ENCODE results near the gene TMEM269. TPM values are rescaled to one million over a fixed set of nuclear protein-coding genes. Genes with fewer than 3 reads are reported as not detected.

The TMEM269 gene
- total and polyA plus RNA-seq, 9 of the 15 experiments (the other 6 are each of a cell fraction or from before 2014, with no cell fraction given): 0.09 to 0.49 (median 0.21) TPM

- TF ChIP-seq, protein P1, sequence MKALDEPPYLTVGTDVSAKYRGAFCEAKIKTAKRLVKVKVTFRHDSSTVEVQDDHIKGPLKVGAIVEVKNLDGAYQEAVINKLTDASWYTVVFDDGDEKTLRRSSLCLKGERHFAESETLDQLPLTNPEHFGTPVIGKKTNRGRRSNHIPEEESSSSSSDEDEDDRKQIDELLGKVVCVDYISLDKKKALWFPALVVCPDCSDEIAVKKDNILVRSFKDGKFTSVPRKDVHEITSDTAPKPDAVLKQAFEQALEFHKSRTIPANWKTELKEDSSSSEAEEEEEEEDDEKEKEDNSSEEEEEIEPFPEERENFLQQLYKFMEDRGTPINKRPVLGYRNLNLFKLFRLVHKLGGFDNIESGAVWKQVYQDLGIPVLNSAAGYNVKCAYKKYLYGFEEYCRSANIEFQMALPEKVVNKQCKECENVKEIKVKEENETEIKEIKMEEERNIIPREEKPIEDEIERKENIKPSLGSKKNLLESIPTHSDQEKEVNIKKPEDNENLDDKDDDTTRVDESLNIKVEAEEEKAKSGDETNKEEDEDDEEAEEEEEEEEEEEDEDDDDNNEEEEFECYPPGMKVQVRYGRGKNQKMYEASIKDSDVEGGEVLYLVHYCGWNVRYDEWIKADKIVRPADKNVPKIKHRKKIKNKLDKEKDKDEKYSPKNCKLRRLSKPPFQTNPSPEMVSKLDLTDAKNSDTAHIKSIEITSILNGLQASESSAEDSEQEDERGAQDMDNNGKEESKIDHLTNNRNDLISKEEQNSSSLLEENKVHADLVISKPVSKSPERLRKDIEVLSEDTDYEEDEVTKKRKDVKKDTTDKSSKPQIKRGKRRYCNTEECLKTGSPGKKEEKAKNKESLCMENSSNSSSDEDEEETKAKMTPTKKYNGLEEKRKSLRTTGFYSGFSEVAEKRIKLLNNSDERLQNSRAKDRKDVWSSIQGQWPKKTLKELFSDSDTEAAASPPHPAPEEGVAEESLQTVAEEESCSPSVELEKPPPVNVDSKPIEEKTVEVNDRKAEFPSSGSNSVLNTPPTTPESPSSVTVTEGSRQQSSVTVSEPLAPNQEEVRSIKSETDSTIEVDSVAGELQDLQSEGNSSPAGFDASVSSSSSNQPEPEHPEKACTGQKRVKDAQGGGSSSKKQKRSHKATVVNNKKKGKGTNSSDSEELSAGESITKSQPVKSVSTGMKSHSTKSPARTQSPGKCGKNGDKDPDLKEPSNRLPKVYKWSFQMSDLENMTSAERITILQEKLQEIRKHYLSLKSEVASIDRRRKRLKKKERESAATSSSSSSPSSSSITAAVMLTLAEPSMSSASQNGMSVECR (CRISPR knock-in tag; IDR thresholded peaks at IDR 0.05): peak; percentile 87; the same call in 1 of the 2 replicates
- TF ChIP-seq NCOA1 (IDR thresholded peaks at IDR 0.05; ENCODE audit: low read depth) (peak; percentile 54; the same call in 1 of the 2 replicates), KAT7 (CRISPR knock-in tag; IDR thresholded peaks at IDR 0.05; ENCODE audit: borderline replicate concordance) (0 out of 2 replicates have a peak, but pooled peaks have one; percentile 46), CXXC5 (CRISPR knock-in tag; IDR thresholded peaks at IDR 0.05) (peak; percentile 90), TAF9B (IDR thresholded peaks at IDR 0.05; ENCODE audit: partially characterized antibody) (peak; percentile 60), POLR2B (IDR thresholded peaks at IDR 0.05; ENCODE audit: low read depth, partially characterized antibody) (peak; percentile 84), JUN (IDR thresholded peaks at IDR 0.05; ENCODE audit: borderline replicate concordance, low read depth, low read length) (no peak), JUN (CRISPR knock-in tag; IDR thresholded peaks at IDR 0.05; ENCODE audit: borderline replicate concordance) (peak; percentile 59; the same call in 1 of the 2 replicates), STAT5B (CRISPR knock-in tag; IDR thresholded peaks at IDR 0.05) (no peak), SMARCC2 (IDR thresholded peaks at IDR 0.05; ENCODE audit: low read depth) (no peak), MBD2 (IDR thresholded peaks at IDR 0.05; ENCODE audit: borderline replicate concordance, low read depth) (peak; percentile 100), TAF1 (IDR thresholded peaks at IDR 0.05; ENCODE audit: control insufficient read depth, extremely low read depth, insufficient read depth, low read length, severe bottlenecking) (peak; percentile 76), RFX5 (IDR thresholded peaks at IDR 0.05; ENCODE audit: low read depth, low read length) (0 out of 2 replicates have a peak, but pooled peaks have one; percentile 35), ASH1L (IDR thresholded peaks at IDR 0.05; ENCODE audit: borderline replicate concordance, low read depth, partially characterized antibody) (peak; percentile 99), NR2C2 (CRISPR knock-in tag; IDR thresholded peaks at IDR 0.05) (peak; percentile 84), NR2C2 (tag; IDR thresholded peaks at IDR 0.05) (peak; percentile 93), YY1 (IDR thresholded peaks at IDR 0.05; ENCODE audit: borderline replicate concordance in 1 of 3, control insufficient read depth in 1 of 3, extremely low read depth in 1 of 3, insufficient read depth in 3 of 3, insufficient read length in 1 of 3, insufficient replicate concordance in 2 of 3, low read depth in 1 of 3, low read length in 2 of 3) (peak; percentile 19 to 80 (median 28)), L3MBTL2 (IDR thresholded peaks at IDR 0.05) (peak; percentile 90), NBN (IDR thresholded peaks at IDR 0.05; ENCODE audit: low read depth) (0 out of 2 replicates have a peak, but pooled peaks have one; percentile 62), ZNF263 (CRISPR knock-in tag; IDR thresholded peaks at IDR 0.05; ENCODE audit: borderline replicate concordance) (peak; percentile 69; the same call in 1 of the 2 replicates), EWSR1 (IDR thresholded peaks at IDR 0.05; ENCODE audit: borderline replicate concordance, low read depth, partially characterized antibody) (no peak), CREM (IDR thresholded peaks at IDR 0.05; ENCODE audit: low read depth) (peak; percentile 88), MTA2 (IDR thresholded peaks at IDR 0.05; ENCODE audit: low read depth) (no peak), ZNF384 (IDR thresholded peaks at IDR 0.05; ENCODE audit: low read depth, low read length) (no peak)
Measured at GRCh38 chr1:42846257-42847110, 61.7 kb downstream of the TMEM269 start, which contains the start of gene ZNF691 (continued).
